HG02610 (cell line): ENCODE measurements around the gene TMEM174.

Experiments
- ATAC-seq: cut with Tn5 transposase; IDR thresholded peaks from one replicate; pipeline ENCODE4 v1.9.1; 2021; ENCODE audit warnings: mild to moderate bottlenecking, moderate library complexity; ENCODE audit not compliant: unreplicated experiment

TMEM174 gene, protein sequence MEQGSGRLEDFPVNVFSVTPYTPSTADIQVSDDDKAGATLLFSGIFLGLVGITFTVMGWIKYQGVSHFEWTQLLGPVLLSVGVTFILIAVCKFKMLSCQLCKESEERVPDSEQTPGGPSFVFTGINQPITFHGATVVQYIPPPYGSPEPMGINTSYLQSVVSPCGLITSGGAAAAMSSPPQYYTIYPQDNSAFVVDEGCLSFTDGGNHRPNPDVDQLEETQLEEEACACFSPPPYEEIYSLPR

DNA sequence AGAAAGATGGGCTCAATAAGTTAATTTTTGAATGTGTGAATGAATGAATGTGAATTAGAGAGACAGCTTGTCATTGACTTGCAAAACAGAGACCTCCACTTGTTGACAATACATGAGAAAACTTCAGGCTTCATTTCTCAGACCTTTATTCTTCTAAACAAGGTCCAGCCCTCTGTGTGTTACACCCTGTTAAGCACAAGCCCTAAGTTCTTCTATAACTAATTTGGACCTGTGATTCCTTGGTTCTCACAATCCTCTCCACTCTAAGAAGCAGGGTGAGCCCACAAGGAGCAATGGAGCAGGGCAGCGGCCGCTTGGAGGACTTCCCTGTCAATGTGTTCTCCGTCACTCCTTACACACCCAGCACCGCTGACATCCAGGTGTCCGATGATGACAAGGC is at the start of gene TMEM174:
Gene TMEM174 (plus strand): TSS at position 243 of the 400 bp plus-strand sequence. CDS start 51 bp downstream, at position 294.
- no peak for ATAC-seq

GRCh38 chr5:73125289-73125688 is 47.7 kb upstream of the TMEM174 start:
- ATAC-seq = no peak

GRCh38 chr5:73126381-73126780 is 46.6 kb upstream of the TMEM174 start:
- ATAC-seq = no peak

GRCh38 chr5:73126957-73127356 is 46.0 kb upstream of the TMEM174 start:
- no peak for ATAC-seq

GRCh38 chr5:73129143-73129542 is 43.9 kb upstream of the TMEM174 start:
- no peak for ATAC-seq

- ATAC-seq = no peak
Measured at GRCh38 chr5:73130811-73131210, 42.2 kb upstream of the TMEM174 start.

GRCh38 chr5:73131711-73132425 is 41.1 kb upstream of the TMEM174 start:
- ATAC-seq = no peak

- ATAC-seq = no peak
Measured at GRCh38 chr5:73132759-73133158, 40.2 kb upstream of the TMEM174 start.

DNA sequence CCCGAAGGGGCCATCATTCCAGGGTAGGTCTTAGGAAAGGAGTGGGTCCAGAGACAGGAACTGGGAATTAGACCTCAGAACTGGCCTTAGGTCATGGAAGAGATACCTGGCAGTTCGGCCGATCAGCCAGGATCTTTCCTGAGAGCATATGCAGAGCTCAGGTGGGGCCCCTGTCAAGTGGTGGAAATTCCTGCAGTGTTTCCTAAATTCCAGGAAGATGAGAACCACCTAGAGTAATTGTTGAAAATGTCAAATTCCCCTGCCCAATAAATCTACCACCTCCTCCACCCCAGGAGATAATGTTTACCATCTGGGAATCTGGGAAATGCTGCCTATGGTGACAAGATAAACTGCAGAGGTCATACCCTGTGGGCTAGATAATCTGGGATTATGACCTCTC is 38.0 kb upstream of the TMEM174 start:
- no peak for ATAC-seq

DNA sequence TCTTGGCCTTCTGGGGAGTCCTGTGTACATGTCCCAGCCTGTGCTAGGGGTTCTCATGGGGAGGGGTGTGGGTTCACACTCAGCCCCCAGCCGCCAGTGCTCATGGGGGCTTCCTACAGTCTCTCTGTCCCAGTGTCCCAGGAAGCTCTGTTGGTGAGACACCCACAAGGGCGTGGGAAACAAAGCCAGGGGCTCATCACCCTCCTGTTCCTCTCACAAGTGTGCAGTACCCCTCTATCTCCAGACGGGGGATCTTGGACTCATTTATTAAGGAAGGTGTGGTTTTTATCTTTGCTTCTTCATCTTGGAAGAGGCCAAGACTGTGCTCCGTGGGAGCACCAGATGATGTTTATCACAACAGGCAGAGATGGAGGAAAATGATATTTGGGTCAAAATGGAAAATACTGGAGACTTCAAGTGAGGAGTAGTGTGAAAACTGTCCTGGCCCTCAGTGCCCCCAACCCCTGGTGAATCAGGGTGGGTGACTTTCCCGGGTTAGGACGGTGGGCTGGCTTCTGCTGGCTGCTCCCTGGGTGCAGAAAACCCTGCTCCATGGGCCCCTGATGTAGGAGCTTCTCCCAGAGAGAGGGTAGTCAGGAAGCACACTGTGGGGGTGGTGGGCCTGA is 37.5 kb upstream of the TMEM174 start:
- no peak for ATAC-seq

DNA sequence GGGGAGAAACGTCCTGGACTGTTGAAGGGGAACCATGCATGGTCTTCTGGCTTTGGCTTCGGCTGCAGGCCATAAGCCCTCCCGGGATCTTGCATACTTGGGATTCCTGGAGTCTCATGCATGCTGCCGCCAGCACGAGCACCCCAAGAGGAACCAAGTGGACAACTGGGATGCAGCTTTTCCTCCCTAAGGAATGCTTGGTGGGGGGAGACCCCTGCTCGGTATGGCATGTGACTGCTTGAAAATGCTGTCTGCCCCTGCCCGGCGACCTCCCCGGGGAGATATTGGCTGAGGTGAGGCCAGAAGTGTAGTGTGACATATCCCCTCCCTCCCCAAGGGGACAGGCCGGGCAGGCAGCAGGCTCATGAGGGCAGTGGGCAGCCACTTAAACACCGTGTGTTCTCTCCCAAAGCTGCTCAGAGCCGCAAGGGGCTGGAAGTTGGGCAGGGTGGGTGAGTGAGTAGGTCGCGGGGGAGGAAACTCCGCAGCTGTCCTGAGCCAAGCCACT is 36.9 kb upstream of the TMEM174 start:
- no peak for ATAC-seq

DNA sequence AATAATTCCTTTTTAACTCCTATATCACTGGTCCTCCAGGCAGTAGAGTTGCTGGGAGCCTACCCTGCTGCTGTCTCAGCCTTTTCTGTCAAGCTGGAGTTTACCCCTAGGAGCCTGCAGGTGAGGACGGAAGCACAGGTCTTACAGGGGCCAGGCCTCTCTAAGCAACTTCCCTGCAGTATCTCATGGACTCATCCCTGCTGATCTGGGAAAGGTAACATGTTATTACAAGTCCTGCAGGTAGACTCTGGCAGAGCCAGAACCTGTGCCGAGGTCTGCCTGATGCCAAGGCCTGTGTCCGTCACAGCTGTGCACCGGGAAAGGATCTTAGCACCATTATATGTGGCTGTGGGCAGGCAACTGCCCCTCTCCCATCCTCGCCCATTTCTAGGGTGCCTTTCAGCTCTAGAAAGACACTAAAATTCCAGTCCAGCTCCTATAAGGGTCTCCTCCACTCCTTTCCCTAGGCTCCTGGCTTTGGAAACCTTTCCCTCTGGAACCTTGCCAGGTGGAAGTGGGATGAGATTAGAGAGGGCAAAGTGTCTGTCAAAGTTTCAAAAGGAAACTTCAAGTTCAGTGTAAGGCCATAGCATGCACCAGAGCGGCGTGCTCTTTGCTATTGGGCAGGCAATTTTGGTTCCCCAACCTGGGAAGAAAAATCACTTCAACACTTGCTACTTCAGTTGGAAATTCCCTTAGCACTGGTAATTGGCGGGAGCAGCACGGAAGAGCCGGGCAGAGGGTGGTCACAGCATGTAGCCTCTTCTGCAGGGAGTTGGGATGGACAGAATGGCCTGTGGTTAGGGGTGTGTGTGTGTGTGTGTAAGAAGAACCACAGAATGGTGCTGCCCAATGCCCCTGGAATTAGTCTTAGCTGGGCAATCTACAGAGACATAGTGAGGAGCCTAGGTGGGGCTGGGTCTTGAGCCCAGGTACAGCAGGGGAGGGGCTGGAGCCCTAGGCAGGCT is 35.1 kb upstream of the TMEM174 start:
- no peak for ATAC-seq

DNA sequence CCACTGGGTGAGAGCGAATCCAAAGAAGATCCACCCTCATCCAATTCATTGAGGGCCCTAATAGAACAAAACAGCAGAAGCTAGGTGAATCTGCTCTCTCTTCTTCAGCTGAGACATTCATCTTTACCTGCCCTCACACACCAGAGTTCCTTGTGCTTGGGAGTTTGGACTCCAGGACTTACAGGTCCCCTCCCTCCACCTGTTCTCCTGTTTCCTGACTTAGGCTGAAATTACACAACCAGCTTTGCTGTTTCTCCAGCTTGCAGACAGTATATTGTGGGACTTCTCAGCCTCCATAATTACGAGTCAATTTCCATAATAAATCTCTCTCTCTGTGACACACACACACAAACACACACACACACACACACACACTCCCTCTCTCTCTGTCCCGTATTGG is 33.5 kb upstream of the TMEM174 start:
- ATAC-seq = no peak

- no peak for ATAC-seq
Measured at GRCh38 chr5:73140801-73141200, 32.2 kb upstream of the TMEM174 start.

GRCh38 chr5:73142035-73142434 is 31.0 kb upstream of the TMEM174 start:
- no peak for ATAC-seq

GRCh38 chr5:73143716-73144115 is 29.3 kb upstream of the TMEM174 start:
- ATAC-seq = no peak

DNA sequence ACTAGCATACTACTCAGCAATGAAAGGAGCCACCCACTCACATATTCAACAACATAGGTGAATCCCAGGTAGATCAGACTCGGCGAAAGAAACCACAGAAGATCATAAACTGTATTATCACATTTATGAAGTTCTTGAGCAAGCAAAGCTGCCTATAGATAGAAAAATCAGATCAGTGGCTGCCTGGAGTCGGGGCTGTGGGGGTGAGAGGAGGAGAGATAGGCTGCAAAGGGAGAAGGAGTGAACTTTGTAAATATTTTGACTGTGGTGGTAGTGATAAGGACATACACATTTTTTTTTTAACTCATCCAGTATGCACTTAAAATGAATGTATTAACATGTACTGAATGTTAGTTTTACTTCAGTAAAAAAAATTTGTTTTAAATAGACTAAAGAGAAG is 23.5 kb upstream of the TMEM174 start:
- no peak for ATAC-seq

GRCh38 chr5:73150876-73151275 is 22.1 kb upstream of the TMEM174 start:
- ATAC-seq = no peak

- no peak for ATAC-seq
Measured at GRCh38 chr5:73151766-73152410, 21.1 kb upstream of the TMEM174 start.
